ENCODE results near the gene RBMS3. TPM values are rescaled to one million over a fixed set of nuclear protein-coding genes. Genes with fewer than 3 reads are reported as not detected.

RBMS3 gene
- total RNA-seq, 1 donor from 2014 or later = 58.5 TPM

GRCh38 chr3:29775340-29775739 lies 494.5 kb downstream of the RBMS3 start:
- intact Hi-C loops (cut with DNase I) = no loop called here
- no peak for ATAC-seq

GRCh38 chr3:29777869-29778268 lies 497.0 kb downstream of the RBMS3 start:
- DNase-seq = no peak
- H3K36me3 ChIP-seq = no peaks in the 10 kb centered on the region
- intact Hi-C loops (cut with DNase I) = no loop called here

More at GRCh38 chr3:29775340-29775739, 494.5 kb downstream of the RBMS3 start:
- DNase-seq = no peak
- TF ChIP-seq CTCF (IDR thresholded peaks at IDR 0.05) = no peak
- Histone ChIP-seq H3K4me1 (no peaks in the 10 kb centered on the region), H3K4me3 (no peak overlapping the region), H3K27ac (no peak overlapping the region), H3K9me3 (no peaks in the 10 kb centered on the region), H3K36me3 (no peaks in the 10 kb centered on the region), H3K27me3 (ENCODE audit: low read depth) (no peaks in the 10 kb centered on the region)

DNA sequence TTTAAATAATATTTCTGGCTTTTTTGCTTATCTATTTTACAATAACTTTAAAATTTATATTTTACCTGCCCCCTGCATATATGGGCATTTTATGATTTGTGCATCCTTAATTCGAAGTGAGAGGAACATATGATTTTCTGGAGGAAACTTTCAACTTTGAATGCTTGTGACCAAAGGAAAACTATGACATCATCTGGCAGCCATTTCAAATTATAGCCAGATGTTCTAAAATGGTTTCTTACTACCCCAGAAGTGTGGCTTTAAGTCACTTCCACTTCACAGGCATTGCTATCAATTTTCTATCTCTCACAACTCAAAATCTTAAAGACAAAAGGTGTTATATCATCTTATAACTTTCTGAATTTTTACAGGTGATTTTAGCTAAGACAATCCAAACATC lies 508.8 kb downstream of the RBMS3 start:
- no peak overlapping the region for H3K4me3 ChIP-seq
- no peak for ATAC-seq

More at GRCh38 chr3:29777869-29778268, 497.0 kb downstream of the RBMS3 start:
- Histone ChIP-seq H3K27me3 (ENCODE audit: low read depth) (no peaks in the 10 kb centered on the region), H3K4me3 (no peak overlapping the region), H3K9me3 (no peaks in the 10 kb centered on the region), H3K27ac (no peak overlapping the region), H3K4me1 (no peaks in the 10 kb centered on the region)
- ATAC-seq = no peak
- TF ChIP-seq CTCF (IDR thresholded peaks at IDR 0.05) = no peak

DNA sequence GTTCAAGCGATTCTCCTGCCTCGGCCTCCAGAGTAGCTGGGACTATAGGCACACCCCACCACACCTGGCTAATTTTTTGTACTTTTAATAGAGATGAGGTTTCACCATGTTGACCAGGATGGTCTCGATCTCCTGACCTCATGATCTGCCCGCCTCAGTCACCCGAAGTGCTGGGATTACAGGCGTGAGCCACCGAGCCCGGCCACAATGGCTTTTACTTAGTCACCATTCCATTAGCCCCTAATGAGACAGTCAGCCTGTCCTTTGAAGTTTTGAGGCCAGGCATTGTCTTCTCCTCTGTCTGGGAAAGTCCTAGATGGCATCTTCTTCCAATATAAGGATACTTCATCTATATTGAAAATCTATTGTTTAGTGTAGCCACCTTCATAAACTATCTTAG lies 515.9 kb downstream of the RBMS3 start:
- no peak for DNase-seq
- no peaks in the 10 kb centered on the region for H3K9me3 ChIP-seq
- ATAC-seq = no peak
- H3K27me3 ChIP-seq (ENCODE audit: low read depth) = no peaks in the 10 kb centered on the region
- H3K4me3 ChIP-seq = no peak overlapping the region
- TF ChIP-seq CTCF (IDR thresholded peaks at IDR 0.05) = no peak
- intact Hi-C loops (cut with DNase I) = no loop called here
- no peaks in the 10 kb centered on the region for H3K36me3 ChIP-seq
- H3K4me1 ChIP-seq = no peaks in the 10 kb centered on the region
- H3K27ac ChIP-seq = no peak overlapping the region

More for the DNA sequence above, 508.8 kb downstream of the RBMS3 start:
- Histone ChIP-seq H3K4me1 (no peaks in the 10 kb centered on the region), H3K36me3 (no peaks in the 10 kb centered on the region), H3K27me3 (ENCODE audit: low read depth) (no peaks in the 10 kb centered on the region), H3K9me3 (peaks cover 3% of the 10 kb centered on the region), H3K27ac (no peak overlapping the region)
- intact Hi-C loops (cut with DNase I) = no loop called here
- no peak for TF ChIP-seq CTCF (IDR thresholded peaks at IDR 0.05)
- DNase-seq = no peak

GRCh38 chr3:29802057-29802456 lies 521.2 kb downstream of the RBMS3 start:
- no peak for DNase-seq
- no peak for ATAC-seq

More at GRCh38 chr3:29802057-29802456, 521.2 kb downstream of the RBMS3 start:
- Histone ChIP-seq H3K4me3 (no peak overlapping the region), H3K9me3 (no peaks in the 10 kb centered on the region), H3K27ac (no peak overlapping the region), H3K4me1 (no peaks in the 10 kb centered on the region), H3K27me3 (ENCODE audit: low read depth) (no peaks in the 10 kb centered on the region), H3K36me3 (no peaks in the 10 kb centered on the region)
- intact Hi-C loops (cut with DNase I) = no loop called here
- no peak for TF ChIP-seq CTCF (IDR thresholded peaks at IDR 0.05)

Measured in lower lobe of right lung (tissue), 2 donors.